SW480 (cell line): ENCODE measurements around the gene RAD51B.

ENCODE experiments used
- DNase-seq: peaks from one replicate; pipeline ENCODE4 v3.0.0-alpha.2; 2016; ENCODE audit warnings: low spot score

Gene RAD51B

GRCh38 chr14:68575426-68575825 is 755.8 kb downstream of the RAD51B start:
- DNase-seq: no peak

GRCh38 chr14:68576031-68576430 is 756.5 kb downstream of the RAD51B start:
- no peak for DNase-seq

- DNase-seq: peak; percentile 91
Observed at GRCh38 chr14:68576496-68577244, 757.1 kb downstream of the RAD51B start.

GRCh38 chr14:68577802-68578541 is 758.4 kb downstream of the RAD51B start:
- DNase-seq: peak; percentile 98

DNA sequence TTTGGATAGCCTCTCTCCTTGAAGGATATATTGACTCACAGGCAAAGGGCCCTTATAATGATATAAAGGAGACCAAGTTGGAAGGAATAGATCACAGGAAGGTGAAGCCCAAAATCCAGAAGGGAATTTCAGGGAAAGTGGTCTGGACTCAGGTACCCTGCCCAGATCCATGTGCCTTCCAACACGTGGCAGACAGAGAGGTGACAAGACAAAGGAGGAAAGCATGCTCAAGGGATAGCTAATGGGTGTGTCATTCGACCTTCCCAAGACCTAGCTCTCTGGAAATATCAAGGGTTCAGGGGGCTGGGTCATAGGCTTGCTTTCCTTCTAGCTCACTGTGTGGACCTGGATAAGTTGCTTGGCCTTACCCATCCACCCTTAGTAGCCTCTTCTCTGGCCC is 759.0 kb downstream of the RAD51B start:
- DNase-seq: no peak

GRCh38 chr14:68580096-68580645 is 760.6 kb downstream of the RAD51B start:
- no peak for DNase-seq

- DNase-seq: no peak
Observed at GRCh38 chr14:68580671-68581070, 761.1 kb downstream of the RAD51B start.

GRCh38 chr14:68583548-68584280 is 764.1 kb downstream of the RAD51B start:
- no peak for DNase-seq

- DNase-seq: no peak
Observed at GRCh38 chr14:68584786-68585185, 765.2 kb downstream of the RAD51B start.

- DNase-seq: no peak
Observed at GRCh38 chr14:68585690-68586089, 766.1 kb downstream of the RAD51B start.

- no peak for DNase-seq
Observed at GRCh38 chr14:68586896-68587751, 767.5 kb downstream of the RAD51B start.

GRCh38 chr14:68587931-68588330 is 768.4 kb downstream of the RAD51B start:
- no peak for DNase-seq

GRCh38 chr14:68589447-68590200 is 770.0 kb downstream of the RAD51B start:
- no peak for DNase-seq

DNA sequence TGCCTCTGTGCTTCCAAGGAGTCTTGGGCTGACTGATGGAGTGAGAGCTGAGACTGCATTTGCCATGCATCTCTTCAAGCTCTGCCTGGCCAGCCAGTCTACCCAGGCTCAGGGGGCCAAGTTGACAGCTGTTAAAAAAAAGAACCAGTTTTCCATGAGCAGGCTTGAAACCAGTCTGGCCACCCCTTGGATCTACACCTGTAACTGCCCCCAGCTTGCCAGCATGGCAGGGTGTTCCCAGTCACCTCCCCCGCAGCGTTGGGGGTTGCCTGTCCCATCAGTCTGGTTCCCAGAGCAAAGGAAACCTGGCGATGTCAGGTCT is 770.6 kb downstream of the RAD51B start:
- DNase-seq: no peak

DNA sequence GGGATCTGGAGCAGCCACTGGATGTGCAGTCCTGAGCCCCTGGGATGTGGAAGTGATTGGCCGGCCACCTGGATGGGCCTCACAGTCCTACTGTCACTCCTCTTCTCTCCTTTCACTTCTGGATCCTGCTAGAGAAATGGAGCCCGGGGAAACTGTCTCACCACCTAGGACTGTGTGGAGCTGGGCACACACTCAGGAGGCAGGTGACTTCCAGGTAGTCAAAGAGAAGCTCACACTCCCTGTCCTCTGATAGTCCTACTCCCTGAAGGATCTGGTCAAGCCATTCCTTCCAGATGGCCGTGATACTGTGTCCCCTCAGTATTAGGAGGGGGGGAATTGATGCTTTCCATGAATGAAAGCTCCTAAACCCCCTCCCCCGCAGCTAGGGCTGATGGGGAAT is 772.2 kb downstream of the RAD51B start:
- DNase-seq: no peak

DNA sequence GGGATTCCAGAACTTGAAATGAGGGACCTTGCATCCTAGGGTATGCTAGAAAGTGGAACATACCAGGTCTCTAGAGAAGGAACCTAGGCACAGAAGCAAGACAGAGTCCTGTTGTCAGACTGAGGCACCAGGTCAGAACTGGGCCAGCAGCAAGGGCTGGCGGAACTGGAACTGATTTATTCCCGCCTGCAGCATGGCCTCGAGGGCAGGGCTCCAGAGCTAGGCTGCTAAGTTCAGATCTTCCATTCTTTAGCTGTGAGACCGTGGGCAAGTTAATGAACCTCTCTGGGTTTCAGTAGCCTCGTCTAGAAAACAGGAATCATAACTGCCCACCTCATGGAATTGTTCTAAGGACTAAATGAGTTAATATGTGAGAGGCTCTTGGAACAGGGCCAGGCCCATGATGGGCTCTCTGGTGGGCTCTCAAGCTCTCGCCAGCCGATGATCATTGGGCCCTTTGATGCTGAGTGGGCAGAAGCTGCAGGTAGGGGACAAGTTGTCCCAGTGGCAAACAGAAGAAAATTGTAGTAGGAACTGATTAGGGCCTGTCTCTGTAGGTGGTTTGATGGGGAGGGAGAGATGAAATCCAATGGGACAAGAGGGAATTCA is 773.5 kb downstream of the RAD51B start:
- no peak for DNase-seq

DNA sequence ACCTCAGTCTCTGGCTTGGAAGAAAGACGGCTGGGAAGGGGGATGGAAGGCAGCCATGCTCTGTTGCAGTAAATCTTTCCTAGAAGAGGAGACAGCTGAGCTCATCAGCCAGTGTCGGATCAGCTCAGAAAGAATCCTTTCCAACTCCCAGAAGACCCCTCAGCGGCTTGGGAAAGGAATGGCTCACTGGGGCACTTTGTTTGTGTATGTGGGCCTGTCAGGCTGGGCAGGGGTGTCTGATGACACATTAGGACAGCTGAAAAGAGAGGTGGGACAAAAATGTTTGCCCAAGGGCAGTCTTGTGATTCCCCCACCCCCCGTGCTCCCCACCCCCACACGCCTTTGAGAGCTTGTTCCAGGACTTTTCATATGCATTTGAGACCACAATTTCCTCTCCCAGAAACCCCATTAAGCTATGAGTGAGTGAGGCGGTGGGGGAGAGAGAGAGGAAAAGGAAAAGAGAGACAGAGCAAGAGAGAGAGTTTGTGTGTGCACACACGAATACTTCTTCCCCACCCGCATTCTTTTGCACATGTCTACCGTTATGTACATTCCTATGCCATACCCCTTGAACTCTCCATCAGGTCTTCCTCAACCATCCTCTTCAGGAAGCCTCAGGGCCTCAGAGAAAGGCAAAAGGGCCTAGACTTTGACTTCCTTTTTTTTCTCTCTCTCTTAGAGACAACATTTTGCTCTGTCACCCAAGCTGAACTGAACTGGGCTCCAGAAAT is 774.4 kb downstream of the RAD51B start:
- DNase-seq: peak; percentile 63

DNA sequence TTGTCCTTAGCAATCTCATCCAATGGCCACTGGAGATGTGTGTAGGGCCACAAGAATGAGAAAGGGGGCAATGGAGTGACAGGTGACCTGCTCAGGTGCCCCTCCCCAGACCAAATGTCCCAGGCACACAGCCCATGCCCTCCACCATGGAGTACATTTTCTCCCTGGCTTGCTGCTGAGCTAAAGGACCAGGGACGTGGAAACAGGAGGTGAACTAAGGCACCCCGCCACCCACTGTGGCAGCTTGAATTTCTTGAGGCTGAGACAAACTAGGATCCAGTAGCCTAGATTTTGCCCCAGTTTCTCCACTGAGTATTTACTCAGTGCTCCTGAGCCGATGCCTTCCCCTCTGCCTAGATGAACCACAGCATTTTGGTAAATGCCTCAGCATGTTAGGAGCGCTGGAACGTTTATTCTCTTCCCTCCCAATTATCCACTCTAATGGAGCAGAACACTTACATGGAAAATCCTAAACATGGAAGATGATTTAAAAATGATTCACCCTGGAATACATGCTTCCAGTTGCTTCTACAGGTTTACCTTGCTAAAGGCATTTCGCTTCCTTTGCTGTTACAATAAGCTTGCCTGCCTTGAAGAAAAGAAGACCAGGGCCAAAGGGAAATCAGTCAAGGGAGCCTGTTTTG is 775.3 kb downstream of the RAD51B start:
- DNase-seq: no peak

DNA sequence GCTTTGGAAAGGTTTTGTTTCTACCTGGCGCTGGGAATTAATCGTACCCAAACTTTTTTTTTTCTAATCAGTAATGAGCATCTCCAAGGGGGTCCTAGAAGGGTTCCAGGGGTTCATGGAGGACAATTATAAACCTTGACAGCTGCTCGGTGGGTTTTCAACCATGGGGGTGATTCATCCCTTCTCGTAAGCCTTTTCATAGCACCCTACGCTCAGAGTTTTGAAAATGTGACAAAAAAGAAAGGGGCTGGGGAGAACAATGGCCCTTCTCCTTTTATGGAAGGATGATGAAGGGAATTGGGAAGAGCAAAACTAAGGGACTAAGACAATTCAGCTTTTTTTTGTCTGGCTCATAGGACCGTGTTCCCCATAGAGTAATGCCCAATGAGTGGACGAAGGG is 776.6 kb downstream of the RAD51B start:
- no peak for DNase-seq
